DND-41 (cell line): ENCODE results near the gene PDILT.
A peak's percentile ranks its signal among the peaks of the same experiment; 100 is the strongest.

Source experiments
- CTCF ChIP-seq: IDR thresholded peaks from 2 replicates; pipeline ENCODE4 v1.5.1; 2012; ENCODE audit warnings: borderline replicate concordance, low read length, moderate library complexity, mild to moderate bottlenecking; ENCODE audit not compliant: poor library complexity, severe bottlenecking; ENCODE audit errors: extremely low read depth
- EZH2 ChIP-seq: IDR thresholded peaks from 3 replicates; pipeline ENCODE4 v1.6.1; 2012; ENCODE audit warnings: borderline replicate concordance, low read depth, mild to moderate bottlenecking, moderate library complexity, low read length, inconsistent platforms; ENCODE audit not compliant: severe bottlenecking

DNA sequence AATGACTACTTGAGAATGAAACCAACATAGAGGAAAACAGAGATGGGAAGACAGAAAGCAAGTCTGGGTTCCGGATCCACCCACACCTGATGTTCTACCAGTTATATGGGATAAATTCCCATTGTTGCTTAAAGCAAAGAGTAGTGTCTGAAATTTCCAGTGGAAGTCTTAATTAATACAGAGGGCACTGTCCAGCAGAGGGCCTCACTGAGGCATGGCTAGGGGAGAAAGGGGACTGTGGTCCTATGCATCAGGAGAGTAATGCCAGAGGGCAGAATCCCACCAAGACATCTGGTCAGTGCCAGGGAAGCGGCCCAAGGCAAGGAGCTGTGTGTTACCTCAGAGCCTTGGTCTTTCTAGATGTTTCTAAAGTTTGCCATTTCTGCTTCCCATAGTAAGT lies 44.5 kb downstream of the PDILT start:
- TF ChIP-seq EZH2 (no peak), CTCF (peak; percentile 26)
